SHP77 (cell line): Measurements from ENCODE around the gene FAM204A.

Experiments used
- DNase-seq, 2 experiments: peaks; one replicate each; lab custom pipeline; 2025; lab: John Stamatoyannopoulos, UW

The FAM204A gene

DNA sequence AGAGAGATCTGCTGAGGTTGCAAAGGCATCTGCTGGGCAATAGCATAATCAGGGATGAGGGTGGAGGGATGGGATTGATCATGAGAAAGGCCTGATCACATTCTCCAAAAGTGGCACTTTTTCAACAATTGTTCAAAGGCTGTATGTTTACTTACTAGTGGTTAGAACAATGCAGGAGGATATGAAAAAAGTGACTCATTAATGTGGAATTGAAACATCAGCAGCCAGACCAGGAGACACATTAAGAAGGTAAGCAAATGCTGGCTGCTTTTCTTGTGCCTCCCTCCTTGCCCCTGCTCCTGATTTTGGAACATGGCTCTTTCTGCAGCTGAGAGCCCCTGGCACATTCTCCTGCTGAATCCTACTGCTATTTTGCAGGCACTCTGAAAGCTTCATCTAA lies 63.5 kb downstream of the FAM204A start:
- DNase-seq: no peak

DNA sequence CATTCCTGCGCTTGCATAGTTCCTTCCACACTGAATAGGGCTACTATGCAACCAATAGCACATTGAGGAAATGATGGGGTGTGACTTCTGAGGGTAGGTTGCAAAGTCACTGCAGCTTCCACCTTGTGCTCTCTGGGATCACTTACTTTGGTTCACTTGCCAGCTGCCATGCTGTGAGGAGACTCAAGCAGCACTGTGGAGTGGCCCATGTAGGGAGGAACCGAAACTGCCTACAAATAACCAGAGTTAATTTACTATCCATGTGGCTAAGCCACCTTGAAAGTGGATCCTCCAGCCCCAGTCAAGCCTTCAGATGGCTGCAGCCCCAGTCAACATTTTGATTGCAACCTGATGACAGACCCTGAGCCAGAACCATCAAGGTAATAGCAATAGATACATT lies 64.3 kb downstream of the FAM204A start:
- no peak for DNase-seq

DNA sequence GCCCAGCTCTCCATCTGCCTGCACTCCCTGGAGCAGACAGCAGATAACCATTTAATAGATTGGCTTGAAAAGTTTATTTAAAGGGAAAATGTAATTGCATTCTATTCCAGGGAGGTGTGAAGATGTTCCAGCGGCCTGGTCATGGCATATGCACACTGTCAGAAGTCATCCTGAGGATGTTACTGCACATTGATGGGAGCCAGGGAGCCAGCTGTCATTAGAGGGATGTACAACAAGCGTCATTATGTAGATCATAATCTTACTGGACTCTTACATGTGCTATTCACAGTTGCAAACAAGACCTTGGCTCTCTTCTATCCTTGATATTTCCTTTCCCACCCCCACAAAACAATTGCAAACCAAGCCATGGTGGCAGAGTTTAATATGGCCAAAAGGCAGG lies 65.4 kb downstream of the FAM204A start:
- no peak for DNase-seq

DNA sequence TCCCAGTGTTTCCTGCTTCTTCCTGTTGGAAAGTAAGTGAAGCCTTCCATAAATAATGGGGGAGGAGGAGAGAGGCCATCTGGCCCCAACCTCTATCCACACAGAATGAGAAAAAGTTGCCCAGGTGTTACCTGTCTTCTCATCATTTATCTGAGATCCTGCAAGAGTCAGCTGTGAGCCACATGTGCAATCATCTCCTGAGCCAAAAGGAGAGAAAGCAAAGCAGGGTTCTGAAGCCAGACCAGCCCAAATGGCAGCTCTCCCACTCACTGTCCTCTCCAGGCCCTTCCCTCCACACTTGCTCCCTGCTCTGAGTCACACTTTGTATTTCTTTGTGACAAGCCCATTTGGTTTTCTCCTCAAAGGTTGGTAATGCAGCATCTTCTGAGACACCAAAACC lies 65.9 kb downstream of the FAM204A start:
- no peak for DNase-seq

DNA sequence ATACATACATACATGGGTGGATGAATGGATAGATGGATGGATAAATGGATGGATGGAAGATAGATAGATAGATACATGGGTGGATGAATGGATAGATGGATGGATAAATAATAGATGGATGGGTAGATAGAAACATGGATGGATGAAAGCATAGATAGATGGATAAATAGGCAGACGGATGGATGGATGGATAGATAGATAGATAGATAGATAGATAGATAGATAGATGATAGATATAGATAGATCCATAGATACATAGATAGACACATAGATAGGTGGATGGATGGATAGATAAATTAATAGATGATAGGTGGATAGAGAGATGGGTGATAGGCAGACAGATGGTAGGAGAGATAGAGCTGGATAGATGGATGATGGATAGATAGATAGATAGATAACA lies 68.5 kb downstream of the FAM204A start:
- no peak for DNase-seq

DNA sequence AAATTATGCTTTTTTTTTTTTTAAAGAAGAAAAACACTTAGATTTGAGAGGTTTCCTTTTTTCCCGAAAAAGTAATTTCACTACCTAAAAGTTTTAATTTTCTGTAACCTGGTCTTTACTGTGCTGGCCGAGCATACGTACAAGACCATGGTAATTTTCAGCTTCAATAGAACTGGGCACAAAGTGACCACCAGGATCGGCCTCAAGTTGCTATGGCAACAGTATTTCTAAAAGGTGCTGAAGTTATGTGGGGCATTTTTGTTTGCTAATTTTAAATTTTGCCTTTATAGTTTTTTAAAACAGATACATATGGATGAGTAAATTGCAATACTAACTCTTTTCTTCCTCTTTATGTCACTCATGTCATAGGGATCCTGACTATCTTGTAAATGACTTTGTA lies 69.4 kb downstream of the FAM204A start:
- no peak for DNase-seq

DNA sequence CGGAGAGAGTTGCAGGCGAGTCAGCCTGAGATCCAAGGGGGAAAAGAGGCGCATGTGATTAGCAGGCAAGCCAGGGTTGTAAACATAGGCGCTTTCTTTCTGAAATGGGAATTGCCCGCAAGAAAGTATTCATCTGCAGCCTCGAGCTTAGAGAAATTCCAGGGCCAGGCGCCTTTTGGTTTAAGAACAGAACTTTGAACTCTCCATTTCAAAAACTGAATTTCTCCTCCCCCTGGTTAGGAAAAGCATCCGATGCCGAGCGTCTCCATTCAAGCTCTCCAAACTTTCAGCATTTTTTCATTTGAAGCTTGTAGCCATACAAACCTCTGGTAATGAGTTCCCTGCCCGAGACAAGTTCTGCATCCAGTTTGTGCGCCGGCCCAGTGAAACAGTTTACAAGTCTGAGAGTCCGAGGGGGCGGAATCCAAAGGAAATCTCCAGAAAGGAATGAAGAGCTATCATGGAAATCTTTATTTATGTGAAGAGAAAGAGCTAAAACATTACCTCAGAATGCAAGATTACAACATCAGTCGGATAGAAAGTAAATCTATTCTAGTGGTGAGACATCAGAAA lies 69.9 kb downstream of the FAM204A start:
- DNase-seq: no peak

DNA sequence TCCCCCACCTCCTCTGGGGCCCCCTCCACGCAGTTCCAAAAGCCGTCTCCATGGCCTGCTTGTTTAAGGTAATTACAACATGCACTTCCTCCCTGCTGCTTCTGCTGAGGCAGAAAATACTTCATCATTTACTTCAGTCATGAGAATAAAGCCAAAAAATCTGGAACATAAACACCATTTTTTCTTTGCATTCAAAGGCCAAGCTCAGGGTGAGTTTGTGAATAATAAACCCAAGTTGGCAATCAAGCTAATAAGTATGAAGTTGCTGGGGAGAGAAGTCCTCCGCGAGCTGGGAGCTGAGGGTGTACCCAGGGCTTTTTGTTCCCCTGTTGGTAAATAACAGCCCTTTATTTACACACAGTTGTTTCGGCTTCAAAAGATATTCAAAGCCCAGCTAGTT lies 70.5 kb downstream of the FAM204A start:
- no peak for DNase-seq

DNA sequence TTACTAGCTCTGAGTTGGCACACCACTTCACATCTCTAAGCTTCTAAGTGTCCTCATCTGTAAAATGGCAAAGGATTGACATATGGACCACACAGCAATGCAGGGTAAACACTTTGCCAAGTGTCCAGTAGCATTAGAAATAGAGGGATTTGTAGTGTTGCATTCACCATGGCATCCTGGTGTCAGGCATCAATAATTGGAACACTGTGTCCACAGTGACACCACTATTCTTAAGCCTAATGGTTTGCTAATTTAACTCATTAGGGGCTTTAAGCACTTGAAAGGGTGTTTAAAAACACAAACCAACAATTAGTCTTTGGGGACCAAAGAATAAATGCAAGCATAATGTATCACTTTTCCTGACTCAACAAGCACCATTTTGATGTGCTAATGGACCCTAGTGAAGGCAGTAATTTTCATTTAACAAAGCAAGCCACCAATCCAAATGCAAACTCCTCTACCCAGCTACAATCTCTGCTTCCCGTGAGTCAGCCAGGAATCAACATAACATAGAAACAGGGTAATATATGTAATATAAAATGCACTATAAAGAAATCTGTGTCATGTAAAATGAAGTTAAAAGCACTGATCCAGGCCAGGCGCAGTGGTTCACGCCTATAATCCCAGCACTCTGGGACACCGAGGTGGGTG lies 75.9 kb downstream of the FAM204A start:
- DNase-seq: no peak

DNA sequence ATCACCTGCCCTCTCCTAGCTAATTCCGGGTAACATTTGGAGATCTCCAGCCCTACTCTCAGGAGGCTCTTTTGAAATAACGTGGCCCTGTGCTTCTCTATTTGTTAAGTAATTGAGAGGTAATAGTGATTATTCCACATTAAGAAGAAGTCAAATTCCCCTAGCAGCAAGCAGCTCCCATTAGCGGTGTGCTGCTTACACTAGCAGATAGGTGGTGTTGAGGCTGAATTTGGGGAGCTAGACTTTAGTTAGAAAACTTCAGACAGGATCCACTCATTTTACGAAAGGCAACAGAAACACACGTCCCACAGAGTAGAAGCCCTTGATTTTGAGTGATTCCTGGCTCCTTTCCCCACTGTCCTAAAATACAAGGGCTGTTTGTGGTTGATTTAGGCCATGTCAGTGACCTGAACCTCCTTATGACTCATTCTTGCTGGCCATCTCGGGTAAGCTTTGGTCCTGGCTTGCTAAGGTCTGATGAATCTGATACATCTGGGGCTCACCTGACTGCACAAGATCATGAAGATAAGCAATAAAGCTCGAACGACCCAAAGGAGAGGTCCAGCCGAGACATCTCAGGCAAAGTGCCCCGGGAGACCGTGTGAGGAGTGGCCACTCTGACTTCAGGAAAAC lies 77.2 kb downstream of the FAM204A start:
- DNase-seq: no peak

DNA sequence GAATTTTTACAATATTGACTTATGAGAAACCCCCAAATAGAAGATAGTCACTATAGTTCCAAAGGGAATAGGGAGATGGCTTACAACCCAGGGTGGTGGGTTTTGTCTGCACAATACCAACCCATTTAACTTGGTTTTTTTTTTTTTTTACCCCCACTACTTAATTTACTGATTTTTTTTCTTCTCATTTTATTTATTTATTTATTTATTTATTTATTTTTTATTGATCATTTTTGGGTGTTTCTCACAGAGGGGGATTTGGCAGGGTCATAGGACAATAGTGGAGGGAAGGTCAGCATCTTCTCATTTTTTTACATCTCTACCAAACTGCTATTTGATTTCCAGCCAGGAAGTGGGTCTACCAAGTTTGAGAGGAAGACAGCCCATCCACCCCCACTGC lies 77.9 kb downstream of the FAM204A start:
- DNase-seq: no peak

DNA sequence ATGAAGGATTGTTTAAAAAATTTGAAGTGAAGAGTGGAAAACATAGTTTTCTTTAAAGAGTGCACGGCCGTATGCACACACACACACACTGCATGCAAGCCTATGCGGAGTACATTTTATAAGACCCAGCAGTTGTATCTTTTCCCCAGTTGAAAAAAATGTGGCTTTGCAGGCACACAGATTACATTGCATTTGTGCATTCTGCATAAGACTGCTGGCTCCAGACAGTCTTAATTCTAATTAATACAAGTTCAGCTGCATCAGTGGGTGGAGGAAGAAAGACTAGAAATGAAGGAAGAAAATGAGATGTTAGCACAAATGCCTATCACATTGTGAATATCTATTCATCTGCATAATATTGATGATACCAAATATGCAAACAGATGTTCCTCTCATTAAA lies 79.6 kb downstream of the FAM204A start:
- DNase-seq: no peak

DNA sequence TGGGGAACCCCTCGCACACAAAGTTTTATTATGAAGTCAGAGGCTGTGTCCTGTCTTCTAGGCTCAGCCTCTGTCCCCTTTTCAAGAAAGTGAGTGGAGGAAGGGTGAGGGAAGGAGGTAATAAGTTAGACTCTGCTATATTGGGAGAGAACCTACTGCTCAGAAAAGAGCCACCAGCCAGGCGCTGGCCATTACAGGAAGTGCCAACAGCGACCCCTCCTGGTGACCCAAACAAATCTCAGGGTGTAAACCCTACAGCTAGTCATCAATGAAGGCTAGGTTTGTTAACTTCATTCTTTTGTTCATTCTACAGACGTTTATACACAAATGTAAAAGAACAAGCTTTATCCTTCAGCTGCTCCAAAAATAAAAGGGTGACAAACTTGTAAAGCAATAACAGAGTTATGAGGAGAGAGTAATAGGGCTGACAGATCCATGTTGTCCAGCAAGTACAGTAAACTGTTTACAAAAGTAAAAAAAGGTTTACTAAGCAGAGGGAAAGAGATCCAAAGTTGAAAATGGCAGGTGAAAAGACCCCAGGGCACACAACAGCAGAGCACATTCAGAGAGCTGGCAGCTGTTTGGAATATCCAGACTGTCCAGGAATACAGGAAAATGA lies 82.7 kb downstream of the FAM204A start:
- peak in 1 of 2 experiments; percentile 5 for DNase-seq

DNA sequence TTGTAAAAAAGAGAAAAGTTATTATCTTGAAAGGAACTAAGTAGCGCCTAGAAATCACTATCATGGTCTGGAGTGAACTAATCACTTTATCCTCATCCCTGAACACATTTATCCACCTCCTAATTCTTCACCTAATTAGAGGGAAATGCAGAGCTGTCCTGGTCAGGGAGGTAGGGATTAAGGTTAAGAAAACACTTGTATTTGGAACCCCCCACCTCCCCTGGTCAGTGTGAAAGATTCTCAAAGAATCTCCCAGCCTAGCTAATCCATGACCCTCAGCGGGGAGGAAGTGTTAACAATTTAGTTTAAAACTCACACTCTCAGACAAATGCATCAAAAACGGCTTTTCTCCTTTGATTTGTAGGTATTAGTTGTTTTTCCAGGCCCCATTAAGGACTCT lies 83.8 kb downstream of the FAM204A start:
- no peak for DNase-seq

DNA sequence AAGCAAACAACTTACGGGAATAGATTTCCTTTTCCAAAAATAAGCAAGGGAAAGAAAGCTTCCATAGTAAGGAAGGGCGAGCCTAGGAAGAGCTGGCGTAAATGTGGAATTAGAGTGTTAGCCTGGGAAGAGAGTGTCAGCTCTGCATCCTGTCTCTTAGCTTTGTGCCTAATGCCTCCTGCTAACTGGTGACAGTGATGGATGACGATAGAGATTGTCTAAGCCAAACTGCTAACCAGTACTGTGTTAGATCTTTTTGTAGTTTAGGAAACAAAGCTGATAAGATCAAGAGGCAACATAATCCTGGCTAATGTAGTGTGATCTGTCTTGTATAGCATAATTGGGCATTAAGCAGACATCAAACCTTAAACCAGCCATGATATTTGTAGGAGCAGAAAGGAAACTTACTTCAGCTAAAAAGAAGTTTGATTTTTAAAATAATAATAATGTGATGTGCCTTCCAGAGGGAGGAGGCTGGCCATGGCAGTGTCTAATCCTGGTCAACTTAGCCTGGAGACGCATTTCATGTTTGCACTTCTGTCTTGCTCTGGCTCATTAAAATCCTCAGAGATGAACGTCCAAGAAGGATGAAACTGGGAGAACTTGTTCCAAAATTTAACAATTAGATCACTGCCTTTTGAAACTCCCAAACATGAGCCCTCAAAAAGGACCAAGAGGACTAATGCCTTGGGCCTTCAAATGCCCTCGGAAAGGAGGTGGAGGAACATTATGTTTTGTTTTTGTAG lies 85.1 kb downstream of the FAM204A start:
- no peak for DNase-seq

DNA sequence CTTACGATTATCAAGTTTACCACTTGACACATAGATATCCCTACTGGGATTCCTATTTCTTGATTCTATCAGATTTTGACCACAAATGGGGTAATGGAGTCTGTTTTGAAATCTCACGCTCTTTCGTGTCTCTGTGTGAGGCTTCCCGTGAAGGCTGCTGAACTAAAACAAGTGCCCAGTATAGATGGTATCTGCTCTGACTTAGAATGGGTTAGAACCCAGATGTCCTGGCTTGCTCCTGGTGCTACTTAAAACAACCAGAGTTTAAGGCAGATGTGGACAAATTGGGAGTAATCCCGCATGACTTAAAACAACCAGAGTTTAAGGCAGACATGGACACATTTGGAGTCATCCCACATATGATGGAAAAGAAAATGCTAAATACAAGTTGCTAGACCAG lies 85.9 kb downstream of the FAM204A start:
- DNase-seq: no peak

DNA sequence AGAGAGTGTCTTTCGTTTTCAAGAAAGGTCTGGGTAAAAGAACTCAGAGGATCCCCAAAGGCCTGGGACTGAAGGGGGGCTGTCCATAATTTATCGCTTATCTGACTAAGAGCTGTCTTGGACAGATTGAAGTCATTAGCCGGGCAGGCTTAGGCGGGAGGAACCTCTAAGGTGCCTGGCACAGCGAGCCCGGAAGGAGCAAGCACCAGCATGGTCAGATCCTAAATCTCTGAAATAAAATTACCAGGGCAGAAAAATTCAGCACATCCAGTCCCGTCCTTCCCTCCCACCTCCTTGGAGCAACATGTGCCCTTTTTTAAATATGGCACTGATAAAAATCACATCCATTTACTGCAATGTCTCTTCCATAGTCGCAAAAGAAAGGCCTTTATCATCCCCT lies 86.8 kb downstream of the FAM204A start:
- no peak for DNase-seq

DNA sequence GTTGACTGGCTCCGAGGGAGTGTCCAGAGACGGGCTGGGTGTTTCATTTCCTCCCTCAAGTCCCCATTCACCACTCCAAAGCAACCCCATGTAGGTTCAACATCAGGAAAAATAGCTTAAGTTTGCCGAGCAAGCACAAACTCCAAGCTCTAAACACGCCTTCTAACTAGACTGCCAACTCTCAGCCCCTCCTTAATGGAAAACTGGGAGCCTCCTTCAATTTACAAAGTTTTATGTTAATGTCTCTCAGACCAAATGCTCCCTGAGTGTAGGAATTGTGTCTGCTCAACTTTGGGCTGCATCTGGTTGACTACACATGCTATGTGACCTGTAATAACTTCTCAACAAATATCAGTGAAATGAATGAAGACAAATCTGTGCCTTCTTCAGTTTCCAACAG lies 87.5 kb downstream of the FAM204A start:
- DNase-seq: no peak

DNA sequence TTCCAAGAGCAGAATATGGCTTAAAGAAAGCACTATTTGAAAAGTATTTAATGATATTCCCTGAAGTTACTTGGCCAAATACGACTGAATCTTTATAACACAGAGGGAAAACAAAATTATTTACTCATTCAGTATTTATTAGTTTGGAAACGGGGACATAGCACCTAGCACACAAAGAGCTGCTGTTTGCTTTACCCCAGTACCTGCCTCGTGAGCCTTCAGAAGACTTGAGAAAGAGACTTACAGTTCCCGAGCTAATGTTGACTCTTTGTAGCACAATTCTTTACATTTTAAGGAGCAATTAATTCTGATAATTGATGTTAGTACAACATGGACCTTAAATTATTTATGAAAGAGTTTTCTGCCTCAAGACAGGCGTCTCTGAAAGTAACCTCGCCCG lies 88.7 kb downstream of the FAM204A start:
- no peak for DNase-seq

DNA sequence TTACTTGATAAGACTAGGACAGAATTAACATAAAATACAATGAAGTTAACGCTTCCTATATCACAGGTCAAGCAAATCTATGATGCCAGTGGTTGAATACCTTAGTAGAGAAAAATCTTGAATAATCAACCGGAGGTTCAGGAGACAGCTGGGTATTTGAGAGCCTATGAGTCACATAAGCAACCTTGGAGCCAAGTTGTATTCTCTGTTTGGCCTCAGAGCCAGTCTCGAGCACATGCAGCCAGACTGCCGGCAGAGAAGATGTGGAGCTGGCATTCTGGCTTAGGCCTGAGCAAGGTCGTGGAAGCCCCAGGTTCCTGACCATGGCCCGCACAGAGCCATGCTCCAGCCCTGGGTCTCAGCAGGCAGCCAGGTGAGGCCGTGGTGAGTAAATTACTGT lies 90.3 kb downstream of the FAM204A start:
- DNase-seq: no peak

DNA sequence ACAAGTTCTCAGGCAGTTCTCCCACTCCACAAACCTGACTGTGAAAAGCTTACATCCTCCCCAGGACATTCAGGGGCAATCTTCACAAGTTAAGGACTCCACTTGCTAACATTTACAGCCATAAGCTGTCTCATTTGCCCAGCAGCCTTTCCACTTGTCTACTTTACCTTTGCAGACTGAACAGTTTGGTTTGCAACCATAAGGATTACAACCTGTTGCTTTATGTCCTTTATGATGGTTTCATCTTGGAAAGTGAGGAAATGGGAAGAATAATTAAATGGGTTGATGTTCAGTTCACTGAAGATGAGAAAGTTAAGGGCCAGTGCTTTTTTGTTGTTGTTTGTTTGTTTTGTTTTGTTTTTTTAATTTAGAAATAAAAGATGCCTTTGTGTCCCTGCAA lies 92.4 kb downstream of the FAM204A start:
- no peak for DNase-seq
